Measurements from ENCODE around the gene NAE1.
"Not testable (repeated sequence)": the region's sequence is repeated elsewhere in the genome, so short reads cannot be mapped to it uniquely, and the experiment has no call there.

Gene NAE1

DNA sequence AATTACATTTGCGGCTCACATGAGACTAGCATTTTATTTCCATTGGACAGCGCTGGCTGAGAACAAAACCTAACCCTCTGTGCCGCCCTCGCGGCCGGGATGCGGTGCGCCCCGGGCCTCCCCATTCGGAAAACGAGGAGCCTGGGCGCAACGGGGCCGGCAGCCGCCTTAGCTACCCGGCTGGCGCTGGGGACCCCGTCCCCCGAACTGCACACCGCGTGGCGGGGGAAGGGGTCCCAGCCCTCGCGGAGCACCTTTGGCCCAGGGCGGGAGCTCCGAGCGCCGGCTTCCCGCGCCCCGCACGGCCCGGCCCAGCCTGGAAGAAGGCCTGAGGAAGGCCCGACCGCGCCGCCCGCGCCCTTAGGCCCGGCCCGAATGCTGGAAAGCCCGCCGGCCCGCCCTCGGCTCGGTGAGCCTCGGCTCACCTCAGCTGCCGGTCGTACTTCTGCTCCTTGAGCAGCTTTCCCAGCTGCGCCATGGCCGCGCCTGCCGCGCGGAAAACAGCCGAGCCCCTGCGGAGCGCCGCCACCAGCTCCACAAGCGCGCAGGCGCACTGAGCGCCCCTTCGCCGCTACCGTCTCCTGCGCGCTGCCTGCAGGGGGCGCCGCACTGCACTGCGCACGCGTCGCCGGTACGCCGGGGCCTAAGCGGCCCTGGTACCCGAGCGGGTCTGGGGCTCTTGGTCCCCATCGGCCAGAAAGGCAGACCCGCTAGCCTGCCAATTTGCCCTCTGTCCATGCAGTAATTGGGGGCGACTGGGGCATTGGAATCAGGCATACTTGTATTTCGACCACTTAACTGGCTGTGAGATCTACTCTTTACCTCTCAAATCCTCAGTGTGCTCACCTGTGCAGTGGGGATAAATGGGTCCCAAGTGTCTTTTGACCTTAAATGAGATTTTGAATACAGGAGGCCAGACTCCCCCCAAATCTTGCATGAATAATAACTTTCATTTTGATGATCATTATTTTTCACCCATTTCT lies at the start of gene NAE1:
Gene NAE1, minus strand, starts transcription at position 555 of the 983 bp plus-strand sequence. Its CDS starts 77 bp downstream, at position 478.
- DNase-seq, result peak; percentile 79 to 82

DNA sequence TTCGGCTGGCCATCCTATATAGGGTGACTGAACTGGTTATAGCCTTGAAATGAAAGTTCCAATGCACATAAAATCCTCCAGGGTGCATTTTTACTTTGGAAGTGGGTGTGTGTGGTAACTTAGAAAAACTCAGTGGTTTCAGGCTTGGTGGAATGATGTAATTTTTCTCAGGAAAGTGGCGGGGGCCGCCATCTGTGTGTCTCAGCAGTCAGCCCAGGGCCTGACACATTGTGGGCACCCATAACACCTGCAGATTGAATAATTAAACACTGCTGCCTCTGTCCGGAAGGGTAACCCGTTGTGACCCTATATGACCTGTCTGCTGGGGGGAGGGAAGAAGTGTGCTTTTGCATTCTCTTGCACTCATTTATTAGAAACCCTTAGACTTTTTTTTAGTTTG lies 47.3 kb upstream of the NAE1 start:
- peak in 1 of 2 experiments; percentile 44 for DNase-seq

- DNase-seq, result no peak
Measured at GRCh38 chr16:66874079-66874775, 43.5 kb upstream of the NAE1 start.

DNA sequence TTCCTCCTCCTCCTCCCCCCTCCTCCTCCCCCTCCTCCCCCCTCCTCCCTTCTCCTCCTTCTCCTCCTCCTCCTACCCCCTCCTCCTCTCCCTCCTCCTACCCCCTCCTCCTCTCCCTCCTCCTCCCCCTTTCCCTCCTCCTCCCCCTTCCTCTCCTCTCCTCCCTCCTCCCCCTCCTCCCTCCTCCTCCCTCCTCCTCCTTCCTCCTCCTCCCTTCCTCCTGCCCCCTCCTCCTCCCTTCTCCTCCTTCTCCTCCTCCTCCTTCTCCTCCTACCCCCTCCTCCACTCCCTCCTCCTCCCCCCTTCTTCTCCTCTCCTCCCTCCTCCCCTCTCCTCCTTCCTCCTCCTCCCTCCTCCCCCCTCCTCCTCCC lies 42.9 kb upstream of the NAE1 start:
- no peak for DNase-seq

DNA sequence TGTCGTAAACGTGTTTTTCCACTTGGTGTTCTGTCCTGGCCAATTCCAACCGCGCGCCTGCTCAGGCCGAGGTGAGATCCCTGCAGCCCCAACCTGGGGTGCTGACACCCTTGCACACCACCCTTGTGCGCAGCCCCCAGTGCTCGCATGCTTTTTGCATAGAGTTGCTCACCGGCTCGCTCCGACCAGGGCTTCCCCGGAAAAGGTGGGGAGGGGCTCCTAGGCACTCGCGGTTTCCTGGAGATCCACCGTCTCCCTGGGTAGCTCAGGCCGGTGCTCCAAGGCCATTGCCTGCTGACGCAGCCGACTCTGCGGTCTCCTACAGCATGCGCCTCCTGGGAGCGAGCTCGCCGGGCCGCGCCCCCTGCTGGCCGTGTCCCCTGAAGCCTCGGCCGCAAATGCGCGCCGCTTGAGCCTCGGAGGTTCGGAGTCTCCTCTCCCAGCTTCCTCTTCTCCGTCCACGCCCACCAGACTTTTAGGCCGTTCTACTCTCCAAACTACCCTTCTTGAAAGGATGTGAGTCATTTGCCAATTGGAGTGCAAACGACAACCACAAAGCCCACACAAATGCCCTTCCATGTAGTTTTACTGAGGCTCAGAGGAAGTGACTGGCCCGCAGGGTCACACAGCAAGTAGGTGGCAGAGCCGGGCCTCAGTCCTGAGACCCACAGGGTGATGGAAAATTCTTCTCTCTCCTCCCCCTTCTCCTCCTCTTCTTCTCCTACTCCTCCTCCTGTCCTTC lies 42.3 kb upstream of the NAE1 start:
- peak; percentile 81 to 82 for DNase-seq

GRCh38 chr16:66872559-66872942 lies 41.8 kb upstream of the NAE1 start:
- no peak for DNase-seq

- DNase-seq, result no peak
Measured at GRCh38 chr16:66871840-66872239, 41.1 kb upstream of the NAE1 start.

DNA sequence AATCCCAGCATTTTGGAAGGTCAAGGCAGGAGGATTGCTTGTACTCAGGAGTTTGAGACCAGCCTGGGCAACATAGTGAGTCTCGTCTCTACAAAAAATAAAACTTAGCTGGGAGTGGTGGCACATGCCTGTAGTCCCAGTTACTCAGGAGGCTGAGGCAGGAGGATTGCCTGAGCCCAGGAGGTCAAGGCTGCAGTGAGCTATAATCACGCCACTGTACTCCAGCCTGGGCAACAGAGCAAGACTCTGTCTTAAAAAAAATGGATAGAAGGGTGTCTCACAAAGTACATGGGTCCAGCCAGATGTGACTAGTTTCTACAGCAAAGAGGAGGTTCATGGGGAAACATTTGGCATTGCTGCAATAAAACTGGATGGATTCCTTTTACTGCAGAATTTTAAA lies 40.6 kb upstream of the NAE1 start:
- not testable (repeated sequence) for DNase-seq

GRCh38 chr16:66869424-66869823 lies 38.6 kb upstream of the NAE1 start:
- DNase-seq, result no peak

GRCh38 chr16:66863707-66864106 lies 32.9 kb upstream of the NAE1 start:
- no peak for DNase-seq

DNA sequence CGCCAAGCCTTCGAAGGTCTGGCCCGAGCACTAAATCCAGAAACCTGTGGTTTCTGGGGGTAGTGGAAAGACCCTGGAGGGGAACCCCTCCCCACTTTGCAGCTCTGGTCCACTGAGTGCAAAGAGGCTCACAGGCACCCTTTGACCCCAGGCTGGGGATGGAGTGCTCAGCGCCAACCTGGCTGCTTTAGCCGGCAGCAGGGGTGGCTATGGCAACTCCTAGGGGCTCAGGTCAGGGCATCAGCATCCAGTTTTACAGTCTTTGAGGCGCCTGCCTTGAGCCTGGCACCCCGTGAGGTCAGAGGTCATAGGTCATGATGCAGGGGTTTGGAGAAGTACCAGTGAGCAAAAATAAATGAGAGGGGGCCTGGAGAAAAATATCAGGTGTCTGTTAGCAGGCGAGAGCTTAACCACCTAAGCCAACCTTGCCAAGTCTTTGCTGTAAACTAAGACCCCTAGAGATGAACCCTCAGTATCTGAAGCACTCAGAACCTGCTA lies 31.3 kb upstream of the NAE1 start:
- no peak for DNase-seq

GRCh38 chr16:66859397-66860068 lies 28.8 kb upstream of the NAE1 start:
- DNase-seq, result no peak

- DNase-seq, result no peak
Measured at GRCh38 chr16:66858740-66859396, 28.1 kb upstream of the NAE1 start.

- no peak for DNase-seq
Measured at GRCh38 chr16:66857437-66857836, 26.7 kb upstream of the NAE1 start.

DNA sequence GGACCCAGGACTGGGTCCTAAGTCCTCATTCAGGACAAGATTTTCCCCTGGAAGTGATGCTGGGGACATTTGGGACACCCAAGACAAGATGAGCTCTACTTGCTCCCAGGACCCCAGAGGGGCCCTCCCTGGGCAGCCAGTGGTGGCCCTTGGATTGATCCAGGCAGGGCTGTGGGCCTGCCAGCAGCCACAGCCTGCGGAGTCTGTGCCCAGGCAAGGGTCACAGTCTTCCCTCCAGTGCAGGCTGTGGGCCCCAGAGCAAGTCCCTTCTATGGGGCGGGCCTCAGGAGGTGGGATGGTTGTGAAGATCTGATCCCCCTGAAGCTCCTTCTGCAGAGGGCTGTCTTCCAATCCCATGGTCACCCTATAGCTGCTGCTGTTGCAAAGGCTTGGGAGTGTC lies 26.0 kb upstream of the NAE1 start:
- DNase-seq, result no peak

- no peak for DNase-seq
Measured at GRCh38 chr16:66856184-66856730, 25.5 kb upstream of the NAE1 start.

GRCh38 chr16:66853261-66854139 lies 22.7 kb upstream of the NAE1 start:
- no peak for DNase-seq

DNA sequence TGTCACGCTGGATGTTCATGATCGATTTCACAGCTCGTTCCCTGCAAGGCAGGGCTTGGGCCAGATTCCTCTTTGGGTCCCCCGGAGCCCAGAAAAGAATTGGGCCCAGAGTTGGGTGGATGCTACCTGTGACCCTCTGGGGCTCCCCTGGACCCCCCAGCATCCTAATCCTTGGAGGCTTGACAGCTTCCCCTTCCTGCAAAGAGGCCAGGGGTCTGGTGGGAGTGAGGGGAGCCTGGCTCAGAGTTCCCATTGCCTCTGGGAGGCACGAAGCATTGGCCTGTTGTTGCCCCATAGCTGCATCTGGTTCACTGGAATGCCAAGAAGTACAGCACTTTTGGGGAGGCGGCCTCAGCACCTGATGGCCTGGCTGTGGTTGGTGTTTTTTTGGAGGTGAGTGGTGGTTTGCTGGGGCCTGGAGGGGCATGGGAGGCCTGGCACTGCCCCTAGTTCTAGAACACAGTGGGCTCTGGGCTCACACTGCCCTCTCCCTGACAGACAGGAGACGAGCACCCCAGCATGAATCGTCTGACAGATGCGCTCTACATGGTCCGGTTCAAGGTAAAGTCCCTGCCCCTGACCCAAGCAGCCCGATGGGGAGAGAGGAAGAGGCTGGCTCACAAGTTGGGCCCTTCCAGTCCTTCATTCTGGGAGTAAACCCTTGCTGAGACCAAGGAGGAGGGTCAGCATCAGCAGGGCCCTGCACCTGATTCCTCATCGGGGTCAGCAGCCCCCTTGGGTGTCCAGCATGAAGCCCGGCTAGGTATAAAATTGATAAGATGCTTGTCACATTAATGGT lies 20.6 kb upstream of the NAE1 start:
- DNase-seq, result no peak

DNA sequence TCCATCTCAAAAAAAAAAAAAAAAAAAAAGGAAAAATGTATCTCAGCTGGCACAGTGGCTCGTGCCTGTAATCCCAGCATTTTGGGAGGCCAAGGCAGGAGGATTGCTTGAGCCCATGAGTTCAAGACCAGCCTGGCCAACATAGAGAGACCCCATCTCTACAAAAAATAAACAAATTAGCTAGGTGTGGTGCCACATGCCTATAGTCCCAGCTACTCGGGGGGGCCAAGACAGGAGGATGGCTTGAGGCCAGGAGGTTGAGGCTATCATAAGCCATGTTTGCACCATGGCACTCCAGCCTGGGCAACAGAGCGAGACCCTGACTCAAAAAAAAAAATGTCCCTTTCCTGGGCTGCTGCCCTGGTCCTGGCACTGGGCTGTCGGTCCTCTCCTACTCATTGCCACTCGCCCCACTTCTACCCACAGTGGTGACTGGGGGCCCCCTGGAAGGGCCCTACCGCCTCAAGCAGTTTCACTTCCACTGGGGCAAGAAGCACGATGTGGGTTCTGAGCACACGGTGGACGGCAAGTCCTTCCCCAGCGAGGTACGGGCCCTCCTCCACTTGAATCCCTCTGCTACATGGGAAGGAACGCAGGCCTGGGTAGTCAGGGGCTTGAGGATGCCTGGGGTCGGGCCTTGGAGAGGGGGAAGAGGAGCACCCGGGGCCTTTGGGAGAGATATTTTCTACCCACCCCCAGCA lies 19.5 kb upstream of the NAE1 start:
- no peak for DNase-seq
